Stimulated activated CD8-positive, alpha-beta memory T cell treated with anti-CD3 and anti-CD28 coated beads, Interleukin-15, amount 100 ng/mL, for 24 hours (primary cell): ENCODE measurements around the gene TMEM132D.

ENCODE experiments used
- DNase-seq: peaks from one replicate; pipeline ENCODE4 v3.0.0-alpha.2; 2020; ENCODE audit warnings: low read depth

Gene TMEM132D

GRCh38 chr12:129825316-129825715 lies 78.5 kb downstream of the TMEM132D start:
- DNase-seq, result no peak

GRCh38 chr12:129821964-129822363 lies 81.9 kb downstream of the TMEM132D start:
- no peak for DNase-seq

- no peak for DNase-seq
Observed at GRCh38 chr12:129819391-129819790, 84.4 kb downstream of the TMEM132D start.

- DNase-seq, result no peak
Observed at GRCh38 chr12:129815846-129816245, 88.0 kb downstream of the TMEM132D start.

GRCh38 chr12:129811963-129812362 lies 91.9 kb downstream of the TMEM132D start:
- no peak for DNase-seq

- no peak for DNase-seq
Observed at GRCh38 chr12:129807136-129807535, 96.7 kb downstream of the TMEM132D start.

GRCh38 chr12:129791396-129791795 lies 112.4 kb downstream of the TMEM132D start:
- DNase-seq, result no peak

GRCh38 chr12:129790930-129791329 lies 112.9 kb downstream of the TMEM132D start:
- DNase-seq, result no peak

- no peak for DNase-seq
Observed at GRCh38 chr12:129790331-129790730, 113.5 kb downstream of the TMEM132D start.

- no peak for DNase-seq
Observed at GRCh38 chr12:129789921-129790320, 113.9 kb downstream of the TMEM132D start.

- no peak for DNase-seq
Observed at GRCh38 chr12:129788506-129789084, 115.2 kb downstream of the TMEM132D start.

- no peak for DNase-seq
Observed at GRCh38 chr12:129779989-129780388, 123.8 kb downstream of the TMEM132D start.

- no peak for DNase-seq
Observed at GRCh38 chr12:129779033-129779432, 124.8 kb downstream of the TMEM132D start.

- DNase-seq, result no peak
Observed at GRCh38 chr12:129776977-129777667, 126.7 kb downstream of the TMEM132D start.

- no peak for DNase-seq
Observed at GRCh38 chr12:129772501-129773493, 131.0 kb downstream of the TMEM132D start.

GRCh38 chr12:129771238-129771637 lies 132.6 kb downstream of the TMEM132D start:
- no peak for DNase-seq

GRCh38 chr12:129765719-129766118 lies 138.1 kb downstream of the TMEM132D start:
- no peak for DNase-seq

- DNase-seq, result no peak
Observed at GRCh38 chr12:129762436-129762835, 141.4 kb downstream of the TMEM132D start.

- DNase-seq, result no peak
Observed at GRCh38 chr12:129753586-129753985, 150.2 kb downstream of the TMEM132D start.

GRCh38 chr12:129750421-129750820 lies 153.4 kb downstream of the TMEM132D start:
- no peak for DNase-seq

GRCh38 chr12:129746318-129746717 lies 157.5 kb downstream of the TMEM132D start:
- DNase-seq, result no peak

GRCh38 chr12:129729170-129729569 lies 174.7 kb downstream of the TMEM132D start:
- no peak for DNase-seq

- no peak for DNase-seq
Observed at GRCh38 chr12:129727100-129727499, 176.7 kb downstream of the TMEM132D start.
